ENCODE results near the gene SH3GLB2.

SH3GLB2 gene

DNA sequence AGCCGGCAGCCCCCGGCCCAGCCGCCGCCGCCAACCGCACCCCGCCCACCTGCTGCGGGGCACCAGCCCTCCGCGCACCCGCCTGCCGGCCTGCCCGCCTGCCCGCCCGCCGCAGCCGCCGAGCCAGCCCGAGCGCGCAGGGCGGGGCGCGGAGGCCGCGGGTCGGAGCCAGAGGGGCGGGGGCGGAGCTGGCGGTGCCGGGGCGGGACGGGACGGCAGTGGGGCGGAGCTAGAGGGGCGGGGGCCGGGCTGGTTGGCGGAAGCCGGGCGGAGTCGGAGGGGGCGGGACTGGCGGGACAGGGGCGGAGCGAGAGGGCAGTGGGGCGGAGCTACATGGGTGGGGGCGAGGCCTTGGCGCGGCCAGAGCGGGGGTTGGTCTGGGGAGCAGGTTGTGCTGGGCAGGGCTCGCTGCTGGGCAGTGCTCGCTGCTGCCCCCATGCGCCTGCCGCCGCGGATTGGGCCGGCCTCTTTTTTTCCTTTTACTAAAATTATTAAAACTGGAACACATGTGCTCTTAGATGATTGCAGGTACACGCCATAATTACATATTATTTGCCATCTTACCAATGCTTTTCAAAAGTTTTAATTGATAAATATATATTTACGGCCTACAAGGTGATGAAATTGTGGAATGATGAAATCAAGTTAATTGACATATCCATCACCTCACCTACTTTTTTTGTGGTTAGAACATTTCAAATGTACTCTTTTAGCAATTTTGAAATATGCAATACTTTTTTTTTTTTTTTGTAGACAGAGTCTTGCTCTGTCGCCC lies at the start of gene SH3GLB2:
Gene SH3GLB2, minus strand, starts transcription at position 140 of the 775 bp plus-strand sequence. CDS start 177 bp downstream, outside the sequence.
- DNase-seq, result peak; percentile 73 to 90

DNA sequence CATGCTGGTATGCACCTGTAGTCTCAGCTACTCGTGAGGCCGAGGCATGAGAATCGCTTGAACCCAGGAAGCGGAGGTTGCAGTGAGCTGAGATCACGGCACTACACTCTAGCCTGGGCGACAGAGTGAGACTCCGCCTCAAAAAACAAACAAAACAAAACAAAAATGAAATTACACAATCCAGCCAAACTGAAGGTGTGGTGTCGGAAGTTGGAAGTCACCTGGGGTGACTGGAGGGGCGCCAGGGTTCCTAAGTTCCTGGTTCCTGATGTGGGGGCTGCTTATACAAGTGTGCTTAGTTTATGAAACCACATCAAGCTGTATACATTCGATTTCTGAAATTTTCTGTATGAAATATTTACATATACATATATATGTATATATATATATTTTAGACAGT lies 49.1 kb upstream of the SH3GLB2 start:
- DNase-seq, result no peak

DNA sequence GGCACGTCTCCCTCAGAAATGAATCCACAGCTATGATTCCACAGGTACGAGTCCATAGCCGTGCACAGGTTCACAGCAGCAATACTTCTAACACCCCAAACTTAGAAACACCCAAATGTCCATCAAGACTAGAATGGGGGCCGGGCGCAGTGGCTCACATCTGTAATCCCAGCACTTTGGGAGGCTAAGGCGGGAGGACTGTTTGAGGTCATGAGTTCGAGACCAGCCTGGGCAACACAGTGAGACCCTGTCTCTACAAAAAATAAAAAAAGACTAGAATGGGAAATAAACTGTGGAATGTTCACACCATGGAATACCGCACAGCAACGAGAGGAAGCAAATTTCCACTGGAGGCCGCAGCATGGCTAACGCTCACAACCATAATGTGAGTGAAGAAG lies 48.5 kb upstream of the SH3GLB2 start:
- no peak for DNase-seq

DNA sequence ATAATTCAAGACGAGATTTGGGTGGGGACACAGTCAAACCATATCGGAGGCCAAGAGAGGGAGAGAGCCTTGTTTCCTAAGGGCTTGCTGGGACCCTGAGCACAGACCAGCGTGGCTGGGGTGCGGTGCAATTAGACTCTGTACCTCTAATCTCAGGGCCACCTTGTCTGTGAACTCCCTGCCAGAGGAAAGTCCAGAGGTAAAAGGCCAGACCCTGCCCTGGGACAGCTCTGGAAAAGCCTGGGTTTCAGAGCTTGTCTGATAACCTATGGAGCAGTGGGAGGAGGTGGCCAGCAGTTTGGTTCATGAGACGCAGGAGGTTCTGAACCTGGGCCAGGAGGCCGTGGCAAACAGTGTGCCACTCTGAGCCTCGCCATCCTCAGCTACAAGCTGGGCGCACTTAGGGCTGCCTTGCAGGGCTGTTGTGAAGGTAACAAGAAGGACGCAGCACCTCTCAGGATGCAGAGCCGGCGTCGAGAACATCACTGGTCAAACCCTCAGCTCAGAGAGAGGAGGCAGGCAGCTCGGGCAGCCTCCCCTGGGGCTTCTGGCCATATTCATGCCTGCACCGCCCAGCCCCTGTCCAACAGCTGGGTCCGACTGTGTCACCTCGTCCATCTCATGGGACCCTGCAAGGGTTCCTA lies 48.0 kb upstream of the SH3GLB2 start:
- DNase-seq, result no peak

DNA sequence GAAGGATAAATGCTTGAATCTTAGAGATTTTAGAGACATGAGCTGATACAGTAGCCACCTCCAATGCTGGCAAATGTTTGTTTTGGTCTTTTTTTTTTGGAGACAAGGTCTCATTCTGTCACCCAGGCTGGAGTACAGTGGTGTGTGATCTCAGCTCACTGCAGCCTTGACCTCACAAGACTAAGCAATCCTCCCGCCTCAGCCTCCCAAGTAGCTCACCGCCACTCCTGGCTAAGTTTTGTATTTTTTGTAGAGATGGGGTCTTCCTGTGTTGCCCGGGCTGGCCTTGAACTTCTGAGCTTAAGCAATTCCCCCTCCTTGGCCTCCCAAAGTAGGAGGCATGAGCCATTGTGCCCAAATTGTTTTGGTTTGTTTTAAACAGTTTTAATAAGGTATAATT lies 46.0 kb upstream of the SH3GLB2 start:
- no peak for DNase-seq

DNA sequence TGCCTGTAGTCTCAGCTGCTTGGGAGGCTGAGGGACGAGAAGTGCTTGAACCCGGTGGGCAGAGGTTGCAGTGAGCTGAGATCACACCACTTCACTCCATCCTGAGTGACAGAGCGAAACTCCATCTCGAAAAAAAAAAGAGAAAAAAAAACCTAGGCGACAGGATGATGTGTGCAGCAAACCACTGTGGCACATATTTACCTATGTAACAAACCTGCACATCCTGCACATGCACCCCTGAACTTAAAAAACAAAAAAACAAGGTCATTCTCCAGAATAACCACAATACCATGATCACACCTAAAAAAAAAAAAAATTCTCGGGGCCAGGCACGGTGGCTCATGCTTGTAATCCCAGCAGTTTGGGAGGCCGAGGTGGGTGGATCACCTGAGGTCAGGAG lies 45.3 kb upstream of the SH3GLB2 start:
- no peak for DNase-seq

DNA sequence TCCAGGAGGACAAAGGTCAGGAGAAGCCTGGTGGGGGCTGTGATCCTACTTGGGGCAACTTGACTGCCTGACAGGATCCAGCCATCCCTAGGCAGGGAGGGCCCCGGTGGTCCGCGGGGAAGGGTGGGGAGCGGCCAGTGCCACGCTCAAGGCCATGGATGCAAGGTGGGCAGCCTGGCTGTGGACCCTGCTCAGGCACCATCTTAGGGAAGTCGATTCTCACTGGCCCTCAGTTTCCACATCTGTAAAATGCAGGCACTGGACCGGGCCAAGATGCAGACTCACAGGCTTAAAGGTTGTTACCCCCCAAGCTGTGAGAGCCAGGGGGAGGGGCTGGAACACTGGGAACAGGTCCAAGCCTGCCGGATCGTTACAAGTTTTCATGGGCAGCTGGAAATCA lies 44.0 kb upstream of the SH3GLB2 start:
- DNase-seq, result no peak

DNA sequence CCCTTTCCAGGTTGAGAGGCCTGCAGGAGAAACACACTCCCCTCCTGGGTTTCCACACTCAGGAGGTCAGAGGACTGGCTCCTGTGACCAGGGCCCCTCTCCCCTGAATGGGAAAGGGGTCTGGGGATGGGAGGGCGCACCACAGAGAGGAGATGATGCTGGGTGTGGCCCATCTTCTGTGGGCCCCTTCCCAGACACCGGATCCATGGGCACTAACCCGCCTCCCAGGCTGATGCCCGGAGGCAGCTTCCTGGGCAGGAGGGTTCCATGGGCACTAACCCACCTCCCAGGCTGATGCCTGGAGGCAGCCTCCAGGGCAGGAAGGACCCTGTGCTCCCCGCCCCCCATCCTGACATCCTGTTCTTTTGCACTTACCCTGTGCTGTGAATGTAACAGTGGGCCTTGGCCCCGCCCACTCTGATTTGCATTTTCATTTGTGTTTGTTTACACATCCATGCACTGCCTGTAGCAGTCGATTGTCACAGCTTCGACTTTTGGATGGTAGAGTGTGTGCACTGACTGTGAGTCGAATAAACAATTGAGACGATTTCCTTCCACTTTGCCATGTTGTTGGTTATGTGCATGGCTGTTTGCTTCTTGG lies 43.5 kb upstream of the SH3GLB2 start:
- no peak for DNase-seq

DNA sequence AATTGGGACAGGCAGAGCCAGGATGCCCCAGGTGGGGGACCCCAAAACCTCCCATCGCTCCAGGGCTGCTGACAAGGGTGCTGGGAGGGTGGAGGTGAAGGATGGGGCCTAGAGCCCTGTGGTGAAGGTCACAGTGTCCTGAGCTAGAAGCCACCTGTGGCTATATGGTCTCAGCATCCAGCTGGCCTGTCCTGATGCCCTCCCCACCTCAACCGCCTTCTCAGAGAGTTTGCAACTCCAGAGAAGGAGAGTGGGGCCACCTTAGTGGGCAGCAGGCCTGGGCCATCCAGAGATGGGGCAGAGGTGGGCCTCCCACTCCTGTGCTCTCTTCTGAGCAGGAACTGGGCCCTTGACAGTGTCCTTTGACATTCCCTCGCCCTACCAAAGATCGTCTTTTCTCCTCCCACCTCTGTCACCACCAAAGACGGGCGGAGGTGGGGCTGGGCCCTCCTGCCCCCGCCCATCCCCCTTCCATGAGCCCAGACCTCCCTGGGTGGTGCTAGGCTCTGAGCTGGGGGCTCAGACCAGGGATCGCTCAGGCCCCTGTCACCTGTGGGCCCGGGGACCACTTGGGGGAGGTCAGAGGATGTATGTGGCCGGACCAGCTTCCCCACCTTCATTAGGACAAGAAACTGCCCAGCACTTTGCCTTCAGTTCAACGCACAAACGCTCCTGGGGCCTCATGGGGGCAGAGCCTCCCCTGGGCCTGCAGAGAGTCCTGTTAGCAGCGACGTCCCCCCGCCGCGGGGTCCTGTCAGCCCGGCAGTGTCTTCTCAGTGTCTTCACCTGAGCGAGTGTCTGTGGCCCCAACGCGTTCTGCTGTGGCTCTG lies 42.8 kb upstream of the SH3GLB2 start:
- DNase-seq, result no peak

DNA sequence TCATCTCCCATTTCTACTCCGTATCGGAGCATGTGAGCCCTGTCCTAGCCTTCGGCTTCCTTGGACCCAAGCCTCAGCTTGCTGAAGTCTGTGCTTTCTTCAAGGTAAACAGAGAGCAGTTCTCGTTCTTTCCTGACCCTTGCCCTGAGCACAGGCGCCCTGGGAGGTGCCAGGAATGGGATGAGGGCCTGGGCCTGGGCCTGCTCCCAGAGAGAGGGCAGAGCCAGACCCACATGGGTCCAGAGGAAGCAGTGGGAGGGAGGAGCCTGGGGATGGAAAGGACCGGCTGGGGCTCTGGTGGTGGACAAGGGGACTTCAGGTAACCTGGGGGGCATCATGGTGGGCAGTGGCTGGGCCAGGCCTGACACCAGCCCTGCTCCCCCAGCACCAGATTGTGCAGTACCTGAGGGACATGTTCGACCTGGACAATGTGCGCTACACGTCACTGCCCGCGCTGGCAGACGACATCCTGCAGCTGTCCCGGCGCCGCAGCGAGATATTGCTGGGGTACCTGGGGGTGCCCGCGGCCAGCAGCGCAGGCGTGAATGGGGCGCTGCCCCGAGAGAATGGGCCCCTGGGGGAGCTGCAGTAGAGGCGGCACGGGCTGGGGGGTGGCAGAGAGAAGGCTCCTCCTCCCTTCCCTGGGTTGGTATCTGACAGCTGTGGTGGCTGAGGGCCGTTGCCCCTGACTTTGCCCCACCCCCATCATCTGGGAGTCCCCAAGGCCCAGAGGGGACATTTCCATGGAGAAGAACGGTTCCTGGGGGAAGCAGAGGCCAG lies 41.9 kb upstream of the SH3GLB2 start:
- DNase-seq, result no peak

DNA sequence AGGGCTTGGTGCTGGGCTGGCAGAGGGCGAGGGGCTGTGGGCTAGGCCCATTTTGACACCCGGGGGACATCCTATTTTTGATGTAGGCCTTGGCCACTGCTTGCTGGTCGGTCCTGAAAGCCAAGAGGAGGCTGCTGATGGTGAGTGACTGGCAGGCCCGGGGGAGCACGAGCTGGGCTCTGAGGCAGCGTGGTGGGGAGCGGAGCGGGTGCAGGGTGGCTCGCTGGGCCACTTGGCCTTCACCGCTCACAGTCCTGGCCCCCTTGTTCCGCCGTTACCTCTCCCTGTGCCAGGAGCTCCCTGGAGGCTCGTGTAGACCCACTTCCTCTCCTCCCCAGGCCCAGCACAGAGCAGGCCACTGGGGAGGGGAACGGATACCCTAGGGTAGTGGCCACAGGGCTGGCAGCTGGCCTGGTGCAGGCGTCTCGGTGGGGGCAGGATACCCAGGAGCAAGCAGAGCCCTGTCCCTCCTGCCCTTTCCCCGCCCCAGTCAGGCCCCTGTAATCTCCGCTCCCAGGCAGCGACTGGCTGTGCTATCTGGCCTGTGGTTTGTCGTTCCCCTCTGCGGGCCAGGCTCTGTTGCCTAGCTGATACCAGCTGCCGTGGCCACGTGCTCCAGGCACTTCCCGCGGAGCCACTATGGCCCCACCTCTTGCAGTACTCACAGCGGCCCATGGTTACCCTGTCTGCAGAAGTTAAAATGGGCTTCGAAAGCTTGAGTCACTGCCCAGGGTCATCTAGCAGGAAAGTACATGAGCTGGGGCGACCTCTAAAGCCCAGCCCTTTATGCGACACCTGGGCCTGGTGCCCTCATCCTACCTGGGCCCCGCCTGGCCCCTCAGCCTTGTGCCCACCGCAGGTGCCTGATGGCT lies 41.1 kb upstream of the SH3GLB2 start:
- DNase-seq, result no peak

DNA sequence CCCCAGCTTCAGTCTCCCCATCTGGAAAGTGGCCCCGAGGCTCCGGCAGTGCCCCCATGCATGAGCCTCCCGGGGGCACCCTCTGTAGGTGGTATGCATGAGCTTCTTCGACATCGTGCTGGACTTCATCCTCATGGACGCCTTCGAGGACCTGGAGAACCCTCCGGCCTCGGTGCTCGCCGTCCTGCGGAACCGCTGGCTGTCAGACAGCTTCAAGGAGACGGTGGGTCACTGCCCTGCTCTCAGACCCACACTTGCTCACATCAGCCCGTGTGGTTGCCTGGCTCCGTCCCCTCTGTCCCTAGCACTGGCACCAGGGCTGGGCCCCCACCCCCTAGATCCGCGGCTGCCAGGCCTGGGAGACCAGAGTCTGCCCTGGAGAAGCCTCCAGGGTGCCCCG lies 40.0 kb upstream of the SH3GLB2 start:
- no peak for DNase-seq

DNA sequence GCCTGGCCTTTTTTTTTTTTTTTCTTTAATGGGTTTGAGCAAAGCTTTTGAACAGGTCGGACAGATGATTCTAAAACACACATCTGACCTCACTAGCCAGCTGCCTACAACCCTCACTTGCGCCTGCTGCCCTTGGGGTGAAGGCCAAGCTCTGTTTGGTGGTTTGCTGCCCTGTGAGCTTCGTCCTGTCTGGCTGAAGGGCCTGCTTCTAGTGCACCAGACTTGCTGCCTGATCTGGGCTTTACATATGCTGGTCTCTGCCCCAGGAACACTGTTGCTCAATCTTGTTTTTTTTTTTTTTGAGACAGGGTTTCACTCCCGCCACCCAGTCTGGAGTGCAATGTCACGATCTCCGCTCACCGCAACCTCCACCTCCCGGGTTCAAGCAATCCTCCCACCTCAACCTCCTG lies 36.4 kb upstream of the SH3GLB2 start:
- no peak for DNase-seq

DNA sequence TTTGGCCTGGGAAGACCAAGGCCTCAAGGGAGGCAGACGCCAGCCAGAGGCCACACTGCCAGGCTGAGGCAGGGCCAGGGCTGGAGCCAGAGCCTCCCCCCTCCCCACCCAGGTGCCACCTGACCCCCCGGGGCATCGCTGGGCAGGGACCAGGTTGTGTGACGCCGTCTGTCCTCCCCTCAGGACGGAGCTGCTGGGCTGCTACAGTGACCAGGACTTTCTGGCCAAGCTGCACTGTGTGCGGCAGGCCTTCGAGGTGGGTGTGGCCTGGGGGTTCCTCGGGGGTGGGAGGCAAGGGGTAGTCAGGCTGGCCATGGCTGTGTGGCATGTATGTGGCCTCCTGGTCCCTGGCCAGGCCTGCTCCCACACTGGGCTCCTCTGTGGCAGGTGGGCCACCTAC lies 34.9 kb upstream of the SH3GLB2 start:
- no peak for DNase-seq

DNA sequence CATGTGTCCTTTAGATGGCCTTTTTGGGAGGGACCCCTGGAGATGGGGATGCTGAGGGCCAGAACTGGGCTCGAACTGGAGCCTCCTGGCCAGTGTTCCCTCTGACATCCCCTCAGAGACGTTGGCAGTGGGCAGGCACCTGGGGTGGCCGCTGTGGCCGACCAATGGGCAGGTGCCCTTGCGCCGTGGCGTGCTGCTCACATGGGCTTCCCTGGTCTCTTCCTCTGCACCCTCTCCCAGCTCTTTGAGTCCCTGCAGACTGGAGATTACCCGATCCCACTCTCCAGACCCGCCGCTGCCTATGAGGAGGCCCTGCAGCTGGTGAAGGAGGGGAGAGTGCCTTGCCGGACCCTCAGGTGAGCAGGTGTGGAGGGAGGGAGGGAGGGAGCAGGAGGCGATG lies 32.9 kb upstream of the SH3GLB2 start:
- no peak for DNase-seq

DNA sequence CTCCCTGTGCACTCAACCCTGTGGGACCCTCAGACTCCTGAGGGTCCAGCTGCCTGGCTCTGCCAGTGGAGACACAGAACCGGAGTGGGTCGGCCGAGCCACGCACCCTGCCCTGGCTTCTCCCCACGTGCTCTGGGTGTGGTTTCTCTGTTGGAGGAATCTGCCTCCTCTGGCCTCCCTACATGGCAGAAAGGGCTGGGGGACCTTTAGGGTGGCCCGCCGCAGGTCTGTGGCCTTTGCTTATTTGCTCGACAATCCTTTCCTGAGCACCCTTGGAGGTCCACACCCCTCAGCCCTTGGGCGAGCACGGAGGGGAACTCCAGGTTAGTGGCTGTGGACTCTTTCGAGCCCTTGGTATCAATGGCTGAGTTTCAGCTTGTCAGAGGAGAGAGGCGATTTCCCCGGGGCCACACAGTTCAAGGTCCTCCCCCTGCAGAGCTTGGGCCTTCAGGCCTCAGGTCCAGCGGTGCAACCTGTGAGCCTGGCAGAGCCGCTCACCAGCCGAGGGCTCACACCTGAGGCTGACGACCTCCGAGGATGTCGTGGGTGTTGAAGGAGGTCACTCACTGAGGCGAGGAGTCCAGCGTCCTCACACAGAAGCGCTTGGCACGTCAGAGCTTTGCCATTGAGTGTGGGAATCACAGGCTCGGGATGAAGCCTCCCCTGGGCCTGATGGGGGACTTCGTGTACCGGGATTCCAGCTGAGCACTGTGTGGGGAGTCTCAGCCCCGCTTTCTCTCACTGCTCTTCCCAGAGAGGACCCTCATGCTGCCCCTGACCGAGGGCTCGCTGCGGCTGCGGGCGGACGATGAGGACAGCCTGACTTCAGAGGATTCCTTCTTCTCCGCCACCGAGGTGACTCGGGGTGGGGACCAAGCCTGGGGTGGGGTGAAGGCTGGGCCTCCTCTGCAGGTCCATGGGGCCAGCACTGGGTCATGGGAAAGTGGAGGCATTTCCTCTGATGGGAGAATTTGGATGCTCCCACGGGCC lies 32.0 kb upstream of the SH3GLB2 start:
- no peak for DNase-seq

DNA sequence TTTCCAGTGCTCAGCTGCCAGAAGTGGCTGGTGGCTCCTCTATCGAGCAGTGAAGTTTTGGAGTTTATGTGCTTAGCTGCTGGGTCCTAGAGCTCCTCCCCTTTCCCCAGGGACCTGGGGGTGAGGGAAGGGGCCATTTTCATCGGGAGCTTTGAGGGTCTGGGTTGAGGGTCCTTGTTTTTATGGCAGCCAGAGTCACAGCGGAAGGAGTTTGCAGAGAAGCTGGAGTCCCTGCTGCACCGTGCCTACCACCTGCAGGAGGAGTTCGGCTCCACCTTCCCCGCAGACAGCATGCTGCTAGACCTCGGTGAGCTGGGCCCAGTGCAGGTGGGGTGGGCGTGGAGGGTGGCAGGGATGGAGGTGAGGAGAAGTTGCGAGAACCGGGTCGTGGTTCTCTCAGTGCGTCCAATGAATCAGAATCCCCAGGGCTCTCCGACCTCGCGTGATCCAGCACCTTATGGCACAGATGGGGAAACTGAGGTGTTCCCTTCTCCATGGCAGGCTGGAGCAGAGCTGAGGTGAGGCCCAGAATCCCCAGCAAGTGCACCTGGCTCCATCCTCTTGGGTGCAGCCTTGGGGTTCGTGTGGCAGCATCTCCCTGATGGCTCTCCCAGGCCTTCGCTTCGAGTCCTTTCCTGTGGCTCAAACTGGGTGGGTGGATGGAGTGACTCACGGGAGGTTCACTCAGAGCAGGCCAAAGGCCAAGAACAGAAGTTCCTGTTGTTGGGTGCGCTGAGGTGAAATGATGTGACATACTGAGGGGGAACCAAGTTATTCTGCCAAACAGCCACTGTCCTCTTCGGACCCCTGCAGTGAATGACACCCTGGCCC lies 31.0 kb upstream of the SH3GLB2 start:
- no peak for DNase-seq

DNA sequence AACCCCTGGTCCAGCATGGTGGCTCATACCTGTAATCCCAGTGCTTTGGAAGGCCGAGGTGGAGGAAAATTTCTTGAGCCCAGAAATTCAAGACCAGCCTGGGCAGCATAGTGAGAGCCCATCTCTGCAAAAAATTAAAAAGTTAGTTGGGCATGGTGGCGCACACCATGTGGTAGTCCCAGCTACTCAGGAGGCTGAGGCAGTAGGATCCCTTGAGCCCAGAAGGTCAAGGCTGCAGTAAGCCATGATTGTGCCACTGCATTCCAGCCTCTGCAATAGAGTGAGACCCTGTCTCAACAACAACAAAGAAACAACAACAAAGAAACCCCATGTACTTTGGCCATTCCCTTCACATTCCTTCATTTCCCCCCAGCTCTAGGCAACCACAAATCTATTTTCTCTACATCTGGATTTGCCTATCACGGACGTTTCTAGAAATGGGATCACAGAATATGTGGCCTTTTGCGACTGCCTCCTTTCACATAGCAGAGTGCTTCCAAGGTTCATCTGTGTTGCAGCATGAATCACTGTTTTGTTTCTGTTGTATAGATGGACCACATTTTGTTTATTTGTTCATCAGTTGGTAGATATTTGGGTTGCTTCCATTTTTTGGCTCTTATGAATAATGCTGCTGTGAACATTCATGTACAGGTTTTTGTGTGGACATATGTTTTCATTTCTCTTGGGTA lies 26.2 kb upstream of the SH3GLB2 start:
- no peak for DNase-seq

DNA sequence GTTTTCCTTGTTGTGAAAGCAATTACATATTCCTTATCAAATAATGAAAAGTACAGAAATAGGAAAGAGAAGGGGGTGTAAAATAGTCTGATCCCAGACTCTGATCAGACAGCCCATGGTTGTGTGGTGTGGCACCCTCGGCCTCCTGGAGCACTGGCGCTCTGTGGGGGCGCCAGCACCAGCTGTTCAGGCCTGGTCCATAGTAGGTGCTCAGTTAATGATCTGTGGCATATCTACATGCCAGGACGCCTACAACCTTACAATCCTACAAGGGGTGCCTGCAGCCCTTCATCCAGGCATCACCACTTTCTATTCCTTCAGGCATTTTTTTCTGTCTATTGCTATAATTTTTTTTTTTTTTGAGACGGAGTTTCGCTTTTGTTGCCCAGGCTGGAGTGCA lies 24.9 kb upstream of the SH3GLB2 start:
- no peak for DNase-seq
